ENCODE measurements around the gene KIAA0753.

Gene KIAA0753

DNA sequence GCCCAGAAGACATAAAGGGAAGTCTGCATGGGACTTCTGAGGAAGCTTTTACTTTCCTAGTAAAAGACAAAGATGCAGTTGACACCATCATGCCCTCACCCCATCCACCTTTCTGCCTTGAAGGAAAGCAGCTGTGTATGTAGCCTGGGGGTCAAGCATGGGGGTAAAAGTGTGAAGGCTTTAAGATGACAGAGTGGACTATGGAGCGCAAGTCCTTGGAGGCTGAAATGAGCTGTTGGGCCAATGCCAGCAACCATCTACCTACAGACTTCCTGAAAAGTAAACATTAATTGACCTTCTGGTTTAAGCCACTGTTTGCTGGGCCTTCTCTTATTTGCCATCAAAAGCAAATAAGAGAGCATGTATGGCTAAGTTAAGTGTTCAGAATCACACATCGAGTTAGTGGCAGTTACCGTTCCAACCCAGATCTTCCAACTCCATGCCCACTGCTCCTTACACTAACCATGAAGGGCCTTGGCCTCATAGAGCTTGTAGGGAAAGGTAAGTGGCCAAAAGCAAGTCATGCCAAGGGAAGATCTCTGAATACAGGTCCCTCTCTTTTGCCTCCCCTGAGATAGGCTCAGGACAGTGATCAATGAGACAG is 42.7 kb upstream of the KIAA0753 start:
- no peak for TF ChIP-seq CTCF (IDR thresholded peaks at IDR 0.05; ENCODE audit: low read depth, low read length)
- no peak for DNase-seq (ENCODE audit: extremely low read depth, low read depth)

DNA sequence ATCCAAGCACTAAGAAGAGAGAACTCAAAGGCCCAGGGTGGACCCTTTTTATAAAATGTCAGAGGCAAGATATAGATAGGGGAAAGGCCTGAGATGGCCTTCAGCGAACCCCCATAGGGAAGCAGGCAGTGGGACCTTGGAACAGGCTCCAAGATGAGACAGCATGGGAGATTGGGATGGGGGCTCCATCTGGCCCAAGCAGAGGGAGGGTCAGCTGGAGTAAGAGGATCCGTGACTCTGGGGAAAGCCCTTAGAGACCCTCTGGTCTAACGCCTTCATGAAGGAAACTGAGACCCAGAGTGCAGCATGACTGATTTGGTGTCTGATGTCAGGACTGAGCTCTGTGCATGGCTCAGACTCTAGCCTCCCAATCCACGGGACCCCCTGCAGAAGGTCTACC is 41.8 kb upstream of the KIAA0753 start:
- TF ChIP-seq CTCF (IDR thresholded peaks at IDR 0.05; ENCODE audit: low read depth, low read length), result no peak
- DNase-seq (ENCODE audit: extremely low read depth, low read depth), result no peak

DNA sequence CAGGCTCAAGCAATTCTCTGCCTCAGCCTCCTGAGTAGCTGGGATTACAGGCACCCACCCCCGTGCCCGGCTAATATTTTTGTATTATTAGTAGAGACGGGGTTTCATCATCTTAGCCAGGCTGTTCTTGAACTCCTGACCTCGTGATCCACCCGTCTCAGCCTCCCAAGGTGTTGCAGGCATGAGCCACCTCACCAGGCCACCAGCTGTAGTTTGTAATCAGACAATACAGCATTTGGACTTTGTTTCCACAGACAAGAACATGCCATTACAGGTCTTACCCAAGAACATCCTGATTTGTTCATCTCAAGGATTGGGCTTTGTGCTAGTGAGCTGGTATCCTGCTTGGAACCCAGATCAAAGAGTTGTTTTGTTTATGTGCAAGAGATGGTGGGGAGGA is 41.2 kb upstream of the KIAA0753 start:
- no peak for DNase-seq (ENCODE audit: extremely low read depth, low read depth)
- no peak for TF ChIP-seq CTCF (IDR thresholded peaks at IDR 0.05; ENCODE audit: low read depth, low read length)

GRCh38 chr17:6681176-6681575 is 40.7 kb upstream of the KIAA0753 start:
- no peak for TF ChIP-seq CTCF (IDR thresholded peaks at IDR 0.05; ENCODE audit: low read depth, low read length)
- no peak for DNase-seq (ENCODE audit: extremely low read depth, low read depth)

- no peak for DNase-seq (ENCODE audit: extremely low read depth, low read depth)
- TF ChIP-seq CTCF (IDR thresholded peaks at IDR 0.05; ENCODE audit: low read depth, low read length), result no peak
These were observed 38.7 kb upstream of the KIAA0753 start for GRCh38 chr17:6679241-6679640.

DNA sequence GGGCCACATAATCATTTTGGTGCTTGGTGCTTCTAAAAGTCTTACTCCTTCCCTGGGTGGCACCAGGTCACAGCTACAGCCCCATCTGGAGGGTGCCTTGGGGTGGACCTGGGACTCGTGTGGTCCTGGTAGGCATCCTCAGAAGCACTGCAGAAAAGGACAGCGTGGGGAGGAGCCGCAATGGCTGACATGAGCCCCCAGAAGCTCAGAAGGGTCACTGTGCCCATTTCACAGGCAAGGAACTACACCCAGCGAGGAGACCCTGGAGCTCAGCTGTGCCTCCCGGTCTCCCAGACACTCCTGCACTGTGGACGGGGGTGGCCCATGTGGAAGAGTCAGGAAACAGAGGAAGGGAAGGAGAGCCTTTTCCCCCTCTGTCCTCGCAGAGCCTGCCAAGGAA is 37.4 kb upstream of the KIAA0753 start:
- TF ChIP-seq CTCF (IDR thresholded peaks at IDR 0.05; ENCODE audit: low read depth, low read length), result no peak
- no peak for DNase-seq (ENCODE audit: extremely low read depth, low read depth)

DNA sequence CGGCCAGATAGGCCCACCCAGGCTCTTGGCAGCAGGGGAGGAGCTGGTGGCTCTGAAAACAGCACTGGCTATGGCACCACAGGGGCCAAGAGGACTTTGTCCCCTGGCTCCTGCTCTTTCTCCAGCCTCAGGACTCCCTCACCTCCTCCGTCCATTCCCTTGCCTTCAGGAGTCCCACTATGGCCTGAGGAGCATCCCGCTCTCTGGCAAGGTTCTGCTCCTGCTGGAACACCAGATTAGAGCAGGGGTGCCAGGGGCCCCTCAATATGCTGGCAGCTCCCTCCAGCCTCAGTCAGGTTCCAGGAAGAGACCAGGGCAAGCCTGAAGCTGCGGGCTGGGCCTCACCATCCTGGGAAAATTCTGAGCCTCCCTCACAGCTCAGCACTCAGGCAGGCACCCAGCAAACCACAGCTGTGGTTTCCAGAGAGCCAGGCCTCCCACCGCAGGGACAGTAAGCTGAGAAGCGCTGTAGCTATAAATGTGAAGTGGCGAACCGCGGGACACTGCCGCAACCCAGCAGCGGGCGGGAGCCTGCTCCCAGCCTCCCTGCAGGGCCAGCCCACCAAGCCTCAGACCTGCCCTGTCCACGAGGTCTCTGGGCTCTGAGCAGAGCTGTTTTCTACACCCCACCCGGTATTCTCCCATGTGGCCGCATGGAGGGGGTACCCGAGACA is 36.8 kb upstream of the KIAA0753 start:
- DNase-seq (ENCODE audit: extremely low read depth, low read depth), result no peak
- TF ChIP-seq CTCF (IDR thresholded peaks at IDR 0.05; ENCODE audit: low read depth, low read length), result no peak
